HG02623 (cell line): ENCODE data around the gene CAMSAP1.

Experiments
- ATAC-seq: cut with Tn5 transposase; IDR thresholded peaks from one replicate; pipeline ENCODE4 v1.9.1; 2021; ENCODE audit warnings: moderate library complexity; ENCODE audit not compliant: unreplicated experiment

Gene CAMSAP1

DNA sequence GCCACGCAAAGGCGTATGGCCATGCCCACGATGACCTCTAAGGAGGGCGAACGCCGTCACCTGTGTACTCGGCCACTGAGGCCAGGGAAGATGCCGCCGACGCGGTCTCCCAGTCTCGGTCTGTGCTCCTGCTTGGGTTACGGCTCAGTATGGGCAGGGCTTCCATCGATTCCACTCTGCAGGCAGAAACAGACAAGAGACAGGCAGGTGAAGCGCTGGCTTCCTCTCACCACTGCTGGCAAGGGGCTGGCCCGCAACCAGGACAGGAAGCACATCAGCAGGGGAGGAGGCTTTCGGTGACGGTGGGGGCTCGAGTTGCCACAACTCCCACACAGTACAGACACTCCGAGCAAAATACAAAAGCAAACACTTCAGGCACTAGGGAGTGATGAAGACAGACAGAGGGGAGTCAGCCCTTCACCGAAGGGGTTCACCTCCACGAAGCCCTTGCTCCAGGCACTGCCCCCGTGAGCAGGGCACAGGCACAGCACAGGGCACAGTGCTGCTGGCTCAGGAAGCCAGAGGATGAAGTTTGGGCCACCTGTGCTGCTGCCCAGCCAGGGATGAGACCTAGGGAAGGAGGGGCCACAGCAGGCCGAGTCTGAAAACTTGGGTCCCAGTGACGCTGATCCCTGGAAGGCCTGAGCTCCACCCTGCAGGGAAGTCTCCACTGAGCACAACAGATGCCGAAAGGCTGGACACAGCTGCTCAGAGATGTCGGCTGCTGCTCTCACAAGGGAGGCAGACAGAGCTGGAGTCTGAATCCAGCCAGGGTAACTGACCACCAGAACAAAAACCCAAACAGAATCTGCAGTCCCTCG is 91.3 kb downstream of the CAMSAP1 start:
- no peak for ATAC-seq

- ATAC-seq: no peak
These were observed 91.9 kb downstream of the CAMSAP1 start for GRCh38 chr9:135815413-135815812.

DNA sequence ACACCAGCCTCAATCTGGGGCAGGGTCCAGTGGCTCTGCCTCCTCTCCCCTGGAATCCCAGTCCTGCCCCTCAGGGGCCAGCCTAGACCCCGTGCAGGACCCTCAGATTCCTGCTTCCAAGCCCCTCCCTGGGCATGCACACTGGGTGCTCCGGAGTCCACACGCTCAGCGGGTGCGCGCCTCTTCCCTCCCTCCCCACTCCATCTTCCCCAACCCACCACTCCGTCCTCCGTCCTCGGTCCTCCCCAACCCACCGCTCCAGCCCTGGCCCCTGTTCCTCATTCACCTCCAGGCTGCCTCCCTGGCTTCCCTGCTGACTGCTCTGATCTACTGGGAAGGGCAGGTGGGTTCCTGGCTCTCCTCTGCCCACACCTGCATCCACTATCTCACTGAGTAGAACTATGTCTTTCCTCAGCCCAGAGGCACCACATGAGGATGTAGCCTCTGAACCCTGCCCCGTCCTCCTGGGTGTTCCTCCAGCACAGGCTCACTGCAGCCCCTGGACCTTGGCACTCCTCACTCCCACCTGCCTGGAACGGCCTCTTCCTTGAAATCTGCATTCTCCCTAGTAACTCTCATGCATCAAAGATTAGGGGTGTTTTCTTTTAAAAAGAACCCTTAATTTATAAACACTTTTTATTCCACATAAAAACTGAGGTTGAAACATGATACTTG is 92.8 kb downstream of the CAMSAP1 start:
- ATAC-seq: no peak

- ATAC-seq: no peak
These were observed 93.6 kb downstream of the CAMSAP1 start for GRCh38 chr9:135813671-135814290.

GRCh38 chr9:135812961-135813360 is 94.4 kb downstream of the CAMSAP1 start:
- ATAC-seq: no peak

DNA sequence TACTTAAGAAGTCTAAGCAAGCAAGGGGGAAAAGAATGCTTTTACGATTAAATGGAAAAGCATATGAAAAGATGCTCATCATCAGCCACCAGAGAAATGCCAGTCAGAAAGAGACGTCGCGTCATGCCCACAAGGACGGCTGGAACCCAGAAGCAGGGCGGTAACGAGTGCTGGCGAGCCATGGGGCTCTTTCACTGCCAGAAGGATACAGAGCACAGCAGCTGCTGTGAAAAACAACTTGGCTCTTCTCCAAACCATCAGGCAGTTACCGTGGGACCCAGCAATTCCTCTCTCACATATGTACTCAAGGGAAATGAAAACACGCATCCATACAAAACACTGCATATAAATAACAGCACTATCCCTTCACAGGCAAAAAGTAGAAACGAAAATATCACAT is 95.5 kb downstream of the CAMSAP1 start:
- ATAC-seq: no peak

DNA sequence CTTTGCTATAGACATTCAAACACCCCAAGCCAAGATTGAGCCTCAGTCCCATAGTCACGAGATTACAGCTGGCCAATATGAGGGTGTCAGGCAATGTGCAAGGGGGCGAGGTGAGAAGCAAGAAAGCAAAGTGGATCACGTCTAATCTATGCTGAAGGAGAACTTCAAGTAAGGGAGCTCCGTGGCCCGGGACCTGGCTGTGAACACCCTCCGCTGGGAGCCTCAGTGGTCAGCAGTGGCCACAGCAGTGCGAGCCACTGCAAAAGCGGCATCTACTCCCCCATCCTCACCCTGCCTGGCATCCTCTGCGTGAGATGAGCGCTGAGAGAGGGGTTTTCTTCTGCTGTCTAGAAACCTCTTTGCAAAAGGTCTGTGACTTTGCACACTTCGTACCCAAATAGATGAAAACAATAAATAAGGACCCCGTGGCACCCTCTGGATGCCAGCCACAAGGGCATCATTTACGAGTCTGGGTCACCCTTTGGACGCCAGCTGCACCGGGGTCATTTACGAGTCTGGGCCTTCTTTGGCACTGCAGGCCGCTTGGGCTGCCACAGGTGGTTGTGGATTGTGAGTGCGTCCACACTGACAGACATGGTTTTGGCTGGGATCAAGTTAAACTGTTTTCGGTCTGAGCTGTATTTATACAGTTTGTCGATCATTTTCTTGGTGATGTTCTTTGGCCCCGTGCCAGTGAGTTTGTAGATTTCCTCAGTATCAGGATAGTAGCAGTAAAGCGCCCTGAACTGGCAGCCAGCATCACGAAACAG is 96.4 kb downstream of the CAMSAP1 start:
- ATAC-seq: no peak

DNA sequence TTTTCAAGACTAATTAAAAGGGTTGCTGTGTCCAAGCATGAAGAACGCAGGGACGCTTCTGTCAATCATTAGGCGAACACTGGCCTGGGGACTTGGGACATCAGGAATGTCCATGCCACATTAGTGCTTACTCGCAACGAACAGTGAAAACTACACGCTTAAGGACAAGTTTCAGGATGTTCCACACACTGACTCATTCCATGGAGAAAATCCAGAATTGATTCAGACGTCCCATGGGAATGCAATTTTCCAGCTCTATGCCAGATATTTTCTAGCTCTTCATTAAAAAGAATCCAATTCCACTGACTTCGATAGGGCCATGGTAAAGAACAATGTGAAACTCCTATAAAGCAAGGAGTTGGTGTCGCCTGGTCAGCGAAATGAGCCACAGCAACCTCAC is 98.2 kb downstream of the CAMSAP1 start:
- ATAC-seq: no peak

GRCh38 chr9:135805422-135806022 is 101.8 kb downstream of the CAMSAP1 start:
- ATAC-seq: no peak

DNA sequence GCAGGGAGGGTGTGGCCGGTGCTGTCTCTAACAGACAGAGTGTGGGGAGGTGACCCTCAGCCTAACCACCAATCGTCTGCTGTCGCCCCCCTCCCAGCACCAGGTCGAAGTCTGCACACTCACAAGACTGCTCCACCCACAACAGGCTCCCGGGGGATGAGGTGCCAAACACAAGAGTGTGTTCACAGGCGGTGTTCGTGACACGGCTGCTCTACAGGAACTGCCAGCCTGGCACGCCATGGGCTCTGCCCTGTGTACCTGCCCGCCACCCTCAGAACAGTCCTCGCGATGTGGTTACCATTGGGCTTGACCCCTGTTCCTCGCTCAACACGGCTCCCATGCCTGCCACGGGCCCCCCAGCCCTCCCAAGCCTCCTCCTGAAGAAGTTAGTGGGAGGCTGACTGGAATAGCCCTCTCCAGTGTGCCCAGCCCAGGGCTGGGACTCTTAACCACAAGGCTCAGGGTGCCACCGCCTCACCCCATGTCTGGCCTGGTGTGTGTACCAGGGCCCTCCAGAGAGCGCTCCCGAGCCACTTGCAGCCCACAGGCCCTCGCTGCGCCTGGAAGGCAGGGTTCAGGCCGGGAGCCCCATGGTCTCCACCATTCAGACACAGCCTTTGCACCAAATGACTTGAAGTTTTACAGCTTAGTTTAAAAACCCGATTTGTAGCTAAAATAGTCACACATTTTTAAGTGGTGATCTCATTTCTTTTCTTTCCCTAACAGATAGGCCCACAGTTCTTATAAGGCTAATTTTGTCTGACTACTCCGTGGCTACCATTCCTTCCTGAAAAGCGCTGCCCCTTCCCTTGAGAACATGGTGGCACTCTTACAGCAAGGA is 102.5 kb downstream of the CAMSAP1 start:
- ATAC-seq: no peak

DNA sequence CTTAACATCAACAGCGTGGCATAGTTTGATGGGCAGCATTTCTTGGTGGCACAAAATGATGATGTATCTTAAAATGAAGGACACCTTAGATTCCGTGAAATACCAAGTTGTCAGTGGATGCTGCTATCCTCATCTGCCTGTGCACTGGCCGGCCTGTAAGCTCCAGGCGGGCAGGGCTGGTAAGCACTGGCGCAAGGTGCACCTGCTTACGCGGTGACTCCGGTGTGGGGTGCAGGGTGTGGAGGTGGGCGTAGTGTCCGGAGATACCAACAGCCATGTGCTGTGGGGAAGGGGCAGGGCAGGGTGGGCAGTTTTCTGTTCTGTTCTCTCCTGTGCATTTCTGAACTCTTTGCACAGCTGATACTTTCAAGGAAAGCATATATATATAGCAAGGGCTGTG is 103.9 kb downstream of the CAMSAP1 start:
- ATAC-seq: no peak

DNA sequence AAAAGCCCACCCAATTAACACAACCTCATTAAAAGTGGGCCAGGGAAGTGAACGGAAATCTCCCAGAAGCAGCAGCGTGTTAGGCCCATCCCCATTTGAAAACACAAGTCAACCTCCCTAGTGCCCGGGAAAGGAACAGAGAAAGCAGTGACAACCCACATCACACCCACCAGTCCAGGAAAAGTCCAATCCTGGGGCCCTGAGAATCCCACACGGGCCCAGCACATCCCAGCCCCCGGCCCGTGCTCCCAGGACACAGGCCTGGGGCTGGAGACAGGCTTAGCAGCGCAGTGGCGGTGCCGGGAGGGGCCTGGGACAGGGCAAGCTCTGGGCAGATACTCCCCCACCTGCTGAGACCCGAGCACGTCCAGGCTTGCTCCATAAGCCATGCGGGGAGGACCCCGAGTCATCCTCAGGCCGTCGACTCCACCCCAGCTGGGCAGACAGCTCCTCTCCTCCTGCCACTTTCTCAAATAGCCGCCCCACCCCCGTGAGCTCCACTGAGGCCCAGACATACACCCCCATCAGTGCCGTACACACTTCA is 104.4 kb downstream of the CAMSAP1 start:
- ATAC-seq: no peak

DNA sequence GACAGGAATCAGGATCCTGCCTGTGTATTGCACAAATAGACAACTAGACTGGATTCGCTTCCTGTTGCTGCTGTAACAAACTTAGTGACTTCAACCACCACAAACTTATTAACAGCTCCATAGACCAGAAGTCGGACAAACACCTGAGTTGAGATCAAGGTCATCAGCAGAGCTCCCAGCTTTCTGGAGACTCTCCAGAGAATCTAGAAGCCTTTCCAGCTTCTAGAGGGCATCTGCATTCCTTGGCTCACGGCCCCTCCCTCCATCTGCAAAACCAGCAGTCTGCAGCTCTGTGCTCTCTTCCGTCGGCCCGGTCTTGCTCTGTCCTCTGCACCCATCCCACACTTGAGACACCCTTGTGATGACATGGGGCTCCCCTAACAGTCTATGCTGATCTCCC is 106.3 kb downstream of the CAMSAP1 start:
- ATAC-seq: no peak

DNA sequence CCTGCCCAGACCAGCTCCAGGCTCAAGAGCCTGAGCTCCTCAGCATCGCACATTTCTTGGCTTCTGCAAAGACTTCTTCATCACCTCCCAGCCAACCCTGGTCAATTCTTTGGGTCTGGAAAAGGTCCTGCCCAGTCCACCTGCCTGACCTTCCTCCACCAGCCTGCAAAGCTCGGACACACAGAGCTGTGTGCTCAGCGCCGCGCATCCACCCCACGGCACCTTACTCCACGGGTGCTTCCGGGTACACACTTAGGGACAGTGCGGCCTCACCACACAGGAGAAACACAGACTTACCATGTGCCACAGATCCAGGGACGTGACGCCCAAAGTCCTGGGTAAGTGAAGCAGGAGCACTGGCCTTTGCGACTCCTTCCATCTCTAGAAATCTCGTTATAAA is 108.1 kb downstream of the CAMSAP1 start:
- no peak for ATAC-seq

DNA sequence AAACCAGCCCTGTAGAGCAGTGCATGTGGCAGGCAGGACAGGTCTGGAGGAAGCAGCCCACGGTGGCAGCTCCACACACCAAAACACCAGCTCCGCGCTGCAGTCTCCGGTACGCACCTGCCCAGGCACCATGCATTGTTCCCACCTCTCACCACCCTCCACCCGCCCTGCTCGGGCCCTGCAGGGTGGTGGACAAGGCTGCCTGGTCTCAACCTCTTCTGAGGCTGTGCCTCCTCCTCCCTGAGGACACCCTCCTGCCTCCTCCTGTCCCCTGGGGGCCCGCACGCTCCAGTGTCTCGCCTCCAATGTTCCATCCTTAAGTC is 109.1 kb downstream of the CAMSAP1 start:
- no peak for ATAC-seq

- ATAC-seq: no peak
These were observed 109.7 kb downstream of the CAMSAP1 start for GRCh38 chr9:135797507-135798262.

DNA sequence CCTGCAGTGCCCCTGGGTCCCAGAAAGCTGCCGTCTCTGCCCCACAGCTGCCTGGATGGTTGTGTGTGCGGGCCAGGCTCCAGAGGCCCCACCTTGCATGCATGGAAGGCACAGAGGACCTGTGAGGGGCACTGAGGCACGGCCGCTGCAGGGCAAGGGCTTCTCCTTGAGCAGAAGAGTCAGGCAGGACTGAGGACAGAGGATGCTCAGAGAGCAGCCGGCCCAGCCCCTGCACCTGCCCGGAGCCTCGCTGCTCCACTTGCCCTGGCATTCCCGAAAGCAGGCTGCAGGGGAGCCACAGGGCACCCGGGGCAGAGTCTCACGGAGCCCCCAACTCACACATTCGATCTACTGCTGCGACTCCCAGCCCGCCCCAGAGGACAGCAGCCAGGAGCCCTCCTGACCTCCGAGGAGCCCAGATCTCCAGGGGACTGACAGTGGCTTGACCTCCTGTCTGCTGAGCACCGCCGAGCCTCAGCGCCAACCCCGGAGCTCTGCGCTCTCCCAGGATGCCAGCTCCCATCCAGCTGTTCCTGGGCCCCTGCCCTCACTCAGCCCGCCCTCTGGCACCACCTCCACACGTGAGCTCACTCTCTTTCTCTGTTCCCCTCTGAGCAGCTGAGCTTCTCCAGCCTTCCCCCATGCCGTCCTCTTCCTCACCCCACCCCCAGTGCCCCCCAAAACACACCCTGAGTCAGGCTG is 110.4 kb downstream of the CAMSAP1 start:
- ATAC-seq: no peak

DNA sequence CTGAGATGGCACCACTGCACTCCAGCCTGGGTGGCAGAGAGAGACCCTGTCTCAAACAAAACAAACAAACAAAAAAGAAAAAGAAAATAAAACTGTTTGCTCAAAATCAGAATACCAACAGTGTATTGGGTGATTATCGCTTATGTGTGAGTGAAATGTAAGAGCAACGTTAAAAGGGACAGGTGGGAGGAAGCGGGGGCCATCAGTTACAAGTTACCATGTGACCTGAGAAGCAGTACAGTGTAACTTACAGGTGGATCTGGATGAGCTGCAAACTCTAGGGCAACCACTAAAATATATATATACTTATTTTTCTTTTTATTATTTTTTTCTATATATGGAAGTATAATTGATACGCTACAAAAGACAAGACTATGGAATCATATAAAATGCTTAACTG is 112.0 kb downstream of the CAMSAP1 start:
- no peak for ATAC-seq
